SH-SY5Y (cell line): ENCODE data around the gene MYRIP.

Experiments
- GATA2 ChIP-seq: IDR thresholded peaks from 2 replicates; pipeline ENCODE4 v1.6.1; 2011; ENCODE audit warnings: mild to moderate bottlenecking, low read depth, low read length
- GATA3 ChIP-seq: IDR thresholded peaks from 2 replicates; pipeline ENCODE4 v1.6.1; 2011; ENCODE audit warnings: low read depth, mild to moderate bottlenecking, low read length, moderate library complexity

- TF ChIP-seq GATA2 (no peak; the same call in 1 of the 2 replicates), GATA3 (no peak)
Measured at GRCh38 chr3:40294434-40294833, 485.0 kb downstream of the MYRIP start.
